ENCODE measurements around the gene CIROP. TPM values are rescaled to one million over a fixed set of nuclear protein-coding genes. Genes with fewer than 3 reads are reported as not detected.

CIROP gene
- total and polyA plus RNA-seq, 11 donors: not detected

- peak overlapping the region in 4 of 12 donors; percentile 19 to 50 (median 28) for H3K27ac ChIP-seq
- H3K4me3 ChIP-seq: no peak overlapping the region
- H3K36me3 ChIP-seq: peaks cover 0 to 29% (median 10%) of the 10 kb centered on the region in 9 donors
- H3K4me1 ChIP-seq: peaks cover 0 to 17% (median 4%) of the 10 kb centered on the region in 12 donors
- no peak for TF ChIP-seq POLR2A (IDR thresholded peaks at IDR 0.05)
- TF ChIP-seq, protein P1, sequence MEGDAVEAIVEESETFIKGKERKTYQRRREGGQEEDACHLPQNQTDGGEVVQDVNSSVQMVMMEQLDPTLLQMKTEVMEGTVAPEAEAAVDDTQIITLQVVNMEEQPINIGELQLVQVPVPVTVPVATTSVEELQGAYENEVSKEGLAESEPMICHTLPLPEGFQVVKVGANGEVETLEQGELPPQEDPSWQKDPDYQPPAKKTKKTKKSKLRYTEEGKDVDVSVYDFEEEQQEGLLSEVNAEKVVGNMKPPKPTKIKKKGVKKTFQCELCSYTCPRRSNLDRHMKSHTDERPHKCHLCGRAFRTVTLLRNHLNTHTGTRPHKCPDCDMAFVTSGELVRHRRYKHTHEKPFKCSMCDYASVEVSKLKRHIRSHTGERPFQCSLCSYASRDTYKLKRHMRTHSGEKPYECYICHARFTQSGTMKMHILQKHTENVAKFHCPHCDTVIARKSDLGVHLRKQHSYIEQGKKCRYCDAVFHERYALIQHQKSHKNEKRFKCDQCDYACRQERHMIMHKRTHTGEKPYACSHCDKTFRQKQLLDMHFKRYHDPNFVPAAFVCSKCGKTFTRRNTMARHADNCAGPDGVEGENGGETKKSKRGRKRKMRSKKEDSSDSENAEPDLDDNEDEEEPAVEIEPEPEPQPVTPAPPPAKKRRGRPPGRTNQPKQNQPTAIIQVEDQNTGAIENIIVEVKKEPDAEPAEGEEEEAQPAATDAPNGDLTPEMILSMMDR (IDR thresholded peaks at IDR 0.05): no peak
- DNase-seq: no peak
- intact Hi-C loops (cut with DNase I): no loop called here
- H3K27me3 ChIP-seq: no peaks in the 10 kb centered on the region
- peak; percentile 34 to 65 (median 56) for ATAC-seq
- WGBS, 4 donors: 69 to 77% (median 73%) methylated on average over 9 to 11 of the region's 11 CpGs
- H3K9me3 ChIP-seq: no peaks in the 10 kb centered on the region
These were observed 32.5 kb upstream of the CIROP start for GRCh38 chr14:23137192-23137812.

DNA sequence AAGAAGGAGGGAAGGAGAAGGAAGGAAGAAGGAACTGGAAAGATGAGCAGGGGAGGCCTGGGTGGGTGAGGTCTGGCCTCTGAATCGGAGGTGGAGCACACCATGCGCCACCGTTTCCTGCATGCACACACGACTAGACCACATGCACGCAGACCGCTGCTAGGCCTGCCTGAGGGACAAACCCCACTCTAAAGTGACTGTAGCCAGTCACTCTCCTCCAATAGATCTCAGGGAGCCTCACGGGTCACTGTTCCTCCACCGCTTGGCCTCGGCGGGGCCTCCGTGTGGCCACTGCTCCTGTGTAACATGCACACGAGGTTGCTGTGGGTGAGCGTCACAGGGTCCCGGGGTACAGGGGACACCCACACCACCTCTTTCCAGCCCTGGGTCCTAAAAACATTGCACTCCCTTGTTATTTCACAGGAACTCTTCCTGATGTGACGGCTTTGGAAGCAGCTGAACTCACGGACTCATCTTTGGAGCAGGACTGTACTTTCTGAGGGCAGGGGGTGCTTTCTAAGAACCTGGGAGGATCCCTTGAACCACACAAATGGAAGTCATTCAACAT is 31.9 kb upstream of the CIROP start:
- WGBS, 4 donors: 80 to 86% (median 82%) methylated on average over 16 of the region's 16 CpGs
- DNase-seq (no peak), ATAC-seq (no peak)
- Histone ChIP-seq H3K9me3 (no peaks in the 10 kb centered on the region), H3K27me3 (no peaks in the 10 kb centered on the region), H3K4me1 (peaks cover 0 to 12% (median under 1%) of the 10 kb centered on the region in 12 donors), H3K36me3 (peaks cover 0 to 29% (median 10%) of the 10 kb centered on the region in 9 donors), H3K27ac (no peak overlapping the region), H3K4me3 (no peak overlapping the region)
- intact Hi-C loops (cut with DNase I): no loop called here
- TF ChIP-seq POLR2A (IDR thresholded peaks at IDR 0.05): no peak
- TF ChIP-seq, protein P1 (IDR thresholded peaks at IDR 0.05): no peak

DNA sequence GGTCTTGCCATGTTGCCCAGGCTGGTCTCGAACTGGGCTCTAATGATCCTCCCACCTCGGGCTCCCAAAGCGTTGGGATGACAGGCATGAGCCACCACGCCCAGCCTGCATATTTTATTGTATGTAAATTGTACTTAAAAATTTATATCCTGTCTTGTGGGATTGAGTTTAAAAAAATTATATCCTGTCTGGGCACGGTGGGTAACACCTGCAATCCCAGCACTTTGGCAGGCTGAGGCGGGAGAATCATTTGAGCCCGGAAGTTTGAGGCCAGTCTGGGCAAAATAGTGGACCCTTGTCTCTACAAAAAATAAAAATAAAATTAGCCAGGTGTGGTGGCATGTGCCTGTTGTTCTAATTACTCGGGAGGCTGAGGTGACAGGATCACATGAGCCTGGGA is 28.2 kb upstream of the CIROP start:
- DNase-seq: no peak

DNA sequence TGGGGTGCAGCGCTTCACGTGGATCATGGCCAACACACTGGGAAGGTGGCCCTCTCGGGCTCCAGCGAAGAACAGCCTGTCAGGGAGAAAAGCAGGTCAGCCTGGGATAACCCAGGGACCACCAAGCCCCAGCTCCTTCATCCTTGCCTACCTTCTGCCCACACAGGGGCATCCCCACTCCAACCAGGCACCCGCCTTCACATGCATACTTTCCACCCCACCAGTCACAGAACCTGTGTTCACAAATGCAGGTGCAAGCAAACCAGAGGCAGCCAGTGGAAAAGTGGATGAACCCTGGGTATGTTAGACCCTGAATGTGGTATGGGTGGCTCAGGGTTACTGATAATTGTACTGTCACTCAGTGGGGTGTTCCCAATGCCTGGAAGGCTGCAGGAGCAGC is 26.7 kb upstream of the CIROP start:
- TF ChIP-seq, protein P1 (IDR thresholded peaks at IDR 0.05): no peak
- no peak for TF ChIP-seq POLR2A (IDR thresholded peaks at IDR 0.05)
- H3K36me3 ChIP-seq: peaks cover 0 to 34% (median 5%) of the 10 kb centered on the region in 9 donors

More for the DNA sequence above, 28.2 kb upstream of the CIROP start:
- Histone ChIP-seq H3K4me3 (no peak overlapping the region), H3K27ac (no peak overlapping the region), H3K36me3 (peaks cover 0 to 27% (median 6%) of the 10 kb centered on the region in 9 donors), H3K27me3 (no peaks in the 10 kb centered on the region), H3K9me3 (no peaks in the 10 kb centered on the region), H3K4me1 (peaks cover 0 to 15% (median 3%) of the 10 kb centered on the region in 12 donors)
- ATAC-seq: no peak
- intact Hi-C loops (cut with DNase I): loop anchor here in 1 of 10 donors (5.0 kb wide), 1 partner anchor 39 kb away; no protein-coding TSS in a partner anchor
- no peak for TF ChIP-seq POLR2A (IDR thresholded peaks at IDR 0.05)
- TF ChIP-seq, protein P1 (IDR thresholded peaks at IDR 0.05): no peak
- 69 to 86% (median 73%) methylated on average over 8 of the region's 8 CpGs for WGBS, 4 donors

More for the DNA sequence above, 26.7 kb upstream of the CIROP start:
- no peaks in the 10 kb centered on the region for H3K9me3 ChIP-seq
- no peak overlapping the region for H3K27ac ChIP-seq
- WGBS, 4 donors: 77 to 86% (median 80%) methylated on average over 5 of the region's 5 CpGs
- DNase-seq (no peak), ATAC-seq (no peak)
- no peak overlapping the region for H3K4me3 ChIP-seq
- intact Hi-C loops (cut with DNase I): loop anchor here in 1 of 10 donors (5.0 kb wide), 1 partner anchor 41 kb away; no protein-coding TSS in a partner anchor
- H3K27me3 ChIP-seq: no peaks in the 10 kb centered on the region
- H3K4me1 ChIP-seq: peaks cover 0 to 10% (median 0%) of the 10 kb centered on the region in 12 donors

Measured in heart left ventricle (tissue), 16 donors.